ENCODE results near the gene NRG2. TPM values are rescaled to one million over a fixed set of nuclear protein-coding genes. Genes with fewer than 3 reads are reported as not detected.

Gene NRG2
- not detected for total RNA-seq

DNA sequence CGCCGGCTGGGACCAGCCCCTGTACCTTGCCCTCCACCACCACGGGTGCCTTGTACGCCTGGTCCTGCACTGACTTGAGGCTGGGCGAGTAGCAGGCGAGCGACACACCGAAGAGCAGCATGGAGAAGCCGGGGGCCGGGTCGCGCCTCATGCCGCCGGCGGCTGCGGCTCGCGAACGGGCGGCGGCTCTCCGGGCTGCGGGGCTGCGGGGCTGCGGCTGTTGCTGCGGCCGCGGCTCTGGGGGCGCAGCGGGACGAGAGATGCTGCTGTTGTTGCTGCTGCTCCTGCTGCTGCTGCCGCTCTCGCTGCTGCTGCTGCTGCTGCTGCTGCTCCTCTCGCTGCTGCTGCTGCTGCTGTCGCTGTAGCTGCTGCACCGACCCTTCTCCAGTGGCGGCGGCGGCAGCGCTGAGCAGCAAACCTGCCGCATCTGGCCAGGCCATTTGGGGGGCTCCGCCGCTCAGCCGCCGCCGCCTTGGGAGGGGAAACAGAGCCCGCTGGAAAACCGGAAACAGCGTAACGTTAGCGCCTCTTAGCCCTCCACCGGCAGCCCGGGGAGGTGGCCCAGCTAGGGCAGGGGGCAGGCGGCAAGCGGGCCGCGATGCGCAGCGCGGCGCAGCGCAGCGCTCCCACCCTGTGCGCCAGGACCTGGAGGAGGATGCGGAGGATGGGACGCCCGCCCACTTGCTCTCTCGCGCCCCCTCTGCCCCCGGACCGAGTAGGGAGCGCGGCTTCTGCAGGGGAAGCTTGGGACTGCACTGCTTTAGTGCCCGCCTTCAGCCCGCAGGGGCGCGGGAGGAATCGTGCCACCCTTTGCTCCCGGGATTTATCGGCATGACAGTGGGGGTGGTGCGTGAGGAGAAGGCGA lies at the start of gene NRG2:
Gene NRG2, minus strand, starts transcription at position 657 of the 865 bp plus-strand sequence.

Other genes starting within 250 kb of the NRG2 start
- not detected for gene PSD2, start 247.5 kb downstream of the NRG2 start, total RNA-seq
- gene PURA, start 70.8 kb upstream of the NRG2 start, total RNA-seq, result 10 to 100 TPM; 15.5 to 16.8 TPM
- 1 to 10 TPM; 5.8 to 6.0 TPM for gene IGIP, start 82.6 kb upstream of the NRG2 start, total RNA-seq
- 10 to 100 TPM in 1 of 2 experiments, 1 to 10 TPM in 1; 9.7 to 12.5 TPM for gene CYSTM1, start 131.9 kb upstream of the NRG2 start, total RNA-seq

Measured in activated naive CD4-positive, alpha-beta T cell treated with anti-CD3 and anti-CD28 coated beads, Interleukin-2, amount 10 ng/mL, durations not matched to agents 5 hours and 36 hours (primary cell).